Measurements from ENCODE around the gene BDKRB1.
"Not testable (repeated sequence)": the region's sequence is repeated elsewhere in the genome, so short reads cannot be mapped to it uniquely, and the experiment has no call there.

Gene BDKRB1

DNA sequence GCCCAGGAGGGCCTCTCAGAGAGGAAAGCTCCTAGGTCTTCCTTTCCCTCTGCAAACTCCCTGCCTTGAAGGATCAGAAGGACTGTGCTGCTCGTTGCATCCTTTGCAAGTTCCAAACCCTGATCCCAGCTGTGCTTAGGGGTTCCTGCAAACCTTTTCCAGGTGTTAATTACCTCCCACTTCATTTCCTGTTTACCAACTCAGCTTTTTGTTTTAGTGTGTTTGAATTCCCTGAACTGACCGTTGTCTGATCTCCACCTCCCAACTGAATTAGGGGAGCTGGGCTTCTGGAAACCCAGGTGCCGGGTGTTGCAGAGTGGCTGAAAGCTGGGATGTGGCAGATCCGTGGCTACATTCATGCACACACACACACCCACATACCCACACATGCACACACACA is 20.6 kb upstream of the BDKRB1 start:
- DNase-seq: no peak

DNA sequence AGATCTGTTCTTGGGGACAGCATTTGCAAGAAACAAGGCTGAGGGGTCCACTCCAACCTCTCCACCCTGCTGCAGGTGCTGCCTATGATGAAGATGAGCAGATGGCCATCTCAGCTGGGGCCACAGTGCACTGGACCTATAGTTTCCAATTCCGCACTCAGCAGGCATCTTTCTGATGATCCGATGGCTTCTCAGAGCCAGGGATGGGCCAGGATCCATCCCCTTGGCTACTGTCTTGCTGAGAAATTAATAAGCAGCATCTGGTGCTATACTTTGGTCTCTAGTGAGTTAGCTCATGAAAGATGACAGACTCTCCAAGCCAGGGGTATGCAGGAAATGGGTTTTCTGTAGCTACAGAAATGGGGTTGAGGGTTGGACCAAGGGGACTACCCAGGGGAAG is 18.4 kb upstream of the BDKRB1 start:
- no peak for DNase-seq

DNA sequence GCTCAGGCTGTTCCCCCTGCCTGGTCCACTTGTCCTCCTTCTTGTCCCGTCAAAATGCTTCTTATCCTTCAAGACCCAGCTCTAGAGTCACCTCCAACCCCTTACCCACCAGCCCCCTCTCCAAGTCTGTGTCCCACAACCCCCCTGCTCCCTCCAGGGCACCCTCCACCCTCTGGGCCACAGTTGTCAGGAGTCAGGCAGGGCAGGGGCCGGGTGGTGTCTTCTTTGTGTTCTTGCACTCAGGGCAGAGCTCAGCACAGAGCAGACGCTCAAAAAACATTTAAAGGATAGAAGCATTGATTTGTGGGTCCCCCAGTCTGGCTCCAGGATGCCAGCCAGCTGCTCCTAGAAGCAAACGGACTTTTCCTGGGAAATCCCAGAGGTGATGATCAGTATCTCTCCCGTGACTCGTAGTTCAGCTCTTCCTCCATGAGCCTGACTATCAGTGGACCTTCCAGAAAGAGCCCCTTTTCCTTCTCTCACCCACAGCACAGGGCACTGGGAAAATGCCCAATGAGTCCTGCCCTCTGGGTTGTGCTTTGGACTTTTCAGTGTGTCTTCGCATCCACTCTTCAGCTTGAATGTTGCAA is 17.2 kb upstream of the BDKRB1 start:
- DNase-seq: no peak

GRCh38 chr14:96239711-96240141 is 16.3 kb upstream of the BDKRB1 start:
- DNase-seq: no peak

- DNase-seq: no peak
Measured at GRCh38 chr14:96240641-96241040, 15.4 kb upstream of the BDKRB1 start.

GRCh38 chr14:96242126-96242525 is 13.9 kb upstream of the BDKRB1 start:
- DNase-seq: no peak

- no peak for DNase-seq
Measured at GRCh38 chr14:96243785-96244184, 12.2 kb upstream of the BDKRB1 start.

GRCh38 chr14:96245074-96245473 is 10.9 kb upstream of the BDKRB1 start:
- not testable (repeated sequence) for DNase-seq

DNA sequence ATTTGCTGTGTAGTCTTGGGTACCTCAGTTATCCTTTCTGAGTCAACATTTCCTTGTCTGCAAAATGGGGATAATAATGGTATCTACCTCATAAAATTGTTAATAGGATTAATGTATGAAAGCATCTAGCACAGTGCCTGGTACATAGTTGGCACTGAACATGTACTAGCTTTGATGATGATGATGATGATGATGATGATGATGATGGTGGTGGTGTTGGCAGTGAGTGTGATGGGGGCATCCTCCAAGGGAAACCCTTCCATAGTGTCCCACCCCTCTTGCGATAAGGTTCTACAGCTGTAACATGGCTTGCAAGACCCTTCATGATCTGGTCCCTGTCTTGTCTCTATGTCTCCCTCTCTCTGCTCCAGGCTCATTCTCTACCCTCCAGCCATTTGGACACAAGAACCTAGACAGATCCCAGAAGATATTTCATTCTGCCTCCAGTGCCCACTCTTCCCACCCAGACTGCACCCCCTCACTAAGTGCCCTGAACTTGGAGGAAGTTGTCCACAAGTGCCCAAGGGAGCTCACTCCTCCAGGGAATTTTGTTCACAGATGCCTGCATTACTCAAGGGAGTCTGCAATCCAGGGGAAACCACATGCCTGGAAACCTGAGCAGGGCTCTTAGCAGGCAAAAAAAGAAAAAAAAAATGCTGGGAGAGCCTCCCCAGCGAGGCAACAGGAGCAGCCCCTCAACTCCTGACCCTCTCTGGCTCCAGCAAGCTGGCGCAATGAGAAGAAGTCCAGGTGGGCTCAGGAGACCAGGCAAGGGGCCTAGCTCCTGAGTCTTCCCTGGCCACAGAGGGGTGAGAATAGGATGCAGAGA is 10.1 kb upstream of the BDKRB1 start:
- no peak for DNase-seq

GRCh38 chr14:96246539-96246847 is 9.5 kb upstream of the BDKRB1 start:
- DNase-seq: no peak

GRCh38 chr14:96247031-96247430 is 9.0 kb upstream of the BDKRB1 start:
- DNase-seq: no peak

DNA sequence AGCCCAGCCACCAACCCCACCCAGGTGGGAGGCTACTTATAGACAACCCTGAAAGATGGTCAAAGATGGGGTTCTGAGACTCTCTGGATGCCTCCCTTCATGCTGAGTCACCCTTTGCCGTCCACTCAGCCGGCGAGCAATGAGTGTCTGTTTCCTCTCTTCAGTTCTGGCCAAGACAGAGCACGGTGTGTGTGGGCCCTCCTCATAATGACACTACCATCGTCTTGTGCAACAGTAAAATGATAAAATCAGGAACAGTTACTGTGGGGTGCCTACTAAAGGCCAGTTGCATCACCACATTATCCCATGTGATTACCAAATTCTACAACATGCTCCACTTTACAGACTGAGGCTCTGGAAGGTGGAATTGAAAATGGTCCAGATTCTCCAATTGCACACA is 7.0 kb upstream of the BDKRB1 start:
- DNase-seq: no peak

DNA sequence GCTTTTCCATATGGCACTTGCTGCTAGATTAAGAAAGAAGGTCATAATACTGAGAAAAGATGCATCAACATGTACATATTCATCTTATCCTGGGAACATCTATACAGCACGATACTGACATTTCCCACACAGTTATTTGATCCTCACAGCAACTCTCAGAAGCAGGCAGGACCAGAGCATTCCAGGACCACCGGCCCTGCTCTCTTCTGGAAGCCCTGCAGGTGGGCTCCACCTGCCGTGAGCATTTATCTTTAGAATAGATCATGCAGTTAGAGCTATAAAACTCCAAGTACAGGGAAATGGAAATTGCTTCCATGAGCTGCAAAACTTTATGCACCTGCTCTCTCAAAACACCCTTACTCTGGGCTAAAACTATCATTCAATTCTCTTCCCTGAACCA is 5.5 kb upstream of the BDKRB1 start:
- no peak for DNase-seq

- no peak for DNase-seq
Measured at GRCh38 chr14:96251656-96252155, 4.3 kb upstream of the BDKRB1 start.

DNA sequence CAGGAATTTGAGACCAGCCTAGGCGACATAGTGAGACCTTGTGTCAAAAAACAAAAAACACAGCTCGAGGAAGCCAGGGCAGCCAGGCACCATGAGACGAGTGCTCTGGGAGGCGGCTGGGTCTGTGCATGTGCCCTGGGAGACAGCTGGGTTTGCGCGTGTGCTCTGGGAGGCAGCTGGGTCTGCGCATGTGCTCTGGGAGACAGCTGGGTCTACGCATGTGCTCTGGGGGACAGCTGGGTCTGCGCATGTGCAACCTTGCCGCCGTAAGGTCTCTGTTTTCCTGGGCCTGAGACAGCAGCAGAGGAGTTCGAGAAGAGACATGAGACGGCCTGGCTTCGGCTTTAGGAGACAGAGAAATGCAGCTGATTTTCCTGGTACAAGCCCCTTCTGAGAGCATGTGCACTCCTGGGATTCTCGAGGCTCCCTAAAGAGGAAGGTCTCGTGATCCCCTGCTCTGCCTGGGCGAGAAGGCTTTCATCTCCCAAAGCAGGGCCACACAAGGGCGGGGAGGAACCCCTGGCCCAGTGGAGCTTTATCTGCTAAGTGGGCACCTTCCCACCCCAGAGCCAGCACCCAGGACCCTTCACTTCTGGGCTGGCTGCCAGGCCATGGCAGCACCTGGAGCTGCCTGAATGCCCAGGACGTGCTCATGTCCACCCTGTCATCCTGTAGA is 3.5 kb upstream of the BDKRB1 start:
- DNase-seq: no peak

DNA sequence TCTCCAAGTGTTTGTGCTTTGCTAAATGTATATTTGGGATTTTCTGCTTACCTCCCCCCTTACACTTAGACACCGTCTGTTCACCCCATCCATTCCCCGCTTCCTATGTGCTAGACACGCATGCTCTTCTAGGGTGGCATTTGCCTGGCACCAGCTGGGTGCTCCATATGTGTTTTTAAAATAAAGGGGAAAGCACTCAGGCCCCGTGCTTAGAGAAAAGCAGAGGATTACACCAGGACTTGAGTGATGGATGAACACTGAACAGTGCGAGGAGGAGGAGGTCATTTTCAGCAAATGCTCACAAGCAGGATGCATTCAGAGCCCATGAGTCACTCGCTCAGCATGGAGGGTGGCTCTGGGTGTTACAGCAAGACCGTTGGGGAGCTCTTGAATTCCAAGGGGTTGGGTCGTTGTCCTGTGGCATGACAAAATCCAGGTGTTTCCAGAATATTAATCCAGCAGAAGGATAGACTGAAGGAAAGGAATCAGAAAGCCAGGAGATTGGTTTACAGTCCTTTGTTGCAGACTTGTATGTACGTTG is 2.9 kb upstream of the BDKRB1 start:
- DNase-seq: no peak

DNA sequence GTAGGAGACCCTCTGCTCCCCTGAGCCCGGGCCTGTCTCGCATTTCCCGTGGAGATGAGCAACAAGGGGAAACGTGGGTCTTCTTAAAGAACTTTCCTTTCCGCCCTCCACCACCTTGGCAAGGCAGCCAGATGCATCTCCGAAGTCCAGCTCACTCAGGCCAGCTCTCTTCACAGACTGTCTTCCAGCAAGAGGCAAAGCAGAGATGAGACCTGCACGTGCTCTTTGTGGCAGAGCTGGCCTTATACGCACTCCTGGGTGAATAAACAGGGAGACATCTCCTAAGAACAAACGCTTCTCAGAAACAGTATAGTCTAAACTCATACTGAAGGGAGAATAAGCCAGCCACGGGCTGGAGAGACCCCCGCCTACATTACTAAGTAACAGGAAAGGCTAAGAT is 1.3 kb upstream of the BDKRB1 start:
- DNase-seq: no peak

DNA sequence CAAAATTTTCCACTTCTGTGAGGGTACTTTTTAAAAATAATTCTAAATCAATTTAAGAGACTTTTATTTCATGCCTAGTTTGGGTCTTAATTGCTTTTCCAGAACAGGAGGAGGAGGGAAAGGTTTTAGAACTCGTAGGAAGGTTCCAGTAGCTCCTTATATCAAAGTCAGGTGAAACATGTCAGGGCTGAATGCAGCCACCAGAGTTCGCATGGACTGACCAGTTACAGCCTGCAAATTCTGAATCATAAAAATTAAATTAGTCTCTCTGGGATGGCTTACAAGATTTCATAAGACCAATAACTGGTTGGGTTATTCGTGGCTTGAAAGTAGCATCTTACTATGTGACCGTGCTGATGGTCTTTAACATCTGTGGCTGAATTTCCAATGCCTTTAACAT is 397 bp downstream of the BDKRB1 start:
- no peak for DNase-seq

GRCh38 chr14:96257056-96257455 is 1.0 kb downstream of the BDKRB1 start:
- no peak for DNase-seq

GRCh38 chr14:96257900-96258299 is 1.9 kb downstream of the BDKRB1 start:
- DNase-seq: no peak

- DNase-seq: no peak
Measured at GRCh38 chr14:96260341-96260821, 4.4 kb downstream of the BDKRB1 start.

DNA sequence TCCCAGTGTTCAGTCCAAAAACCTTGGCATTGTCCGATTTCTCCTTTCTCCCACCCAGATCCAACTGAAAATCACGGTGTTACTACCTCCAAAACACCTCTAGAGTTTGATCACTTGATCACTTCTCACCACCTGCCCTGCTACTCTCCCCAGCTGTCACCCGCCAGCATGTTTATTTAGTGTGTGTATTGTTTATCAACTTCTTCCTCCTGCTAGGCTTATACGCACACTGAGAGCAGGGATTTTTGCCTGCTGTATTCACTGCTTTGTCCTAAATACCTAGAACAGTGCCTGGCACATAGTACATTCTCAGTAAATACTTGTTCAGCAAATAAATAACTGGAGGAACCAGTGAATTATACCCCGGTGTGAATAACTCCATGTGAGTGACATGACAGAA is 5.0 kb downstream of the BDKRB1 start:
- no peak for DNase-seq

DNA sequence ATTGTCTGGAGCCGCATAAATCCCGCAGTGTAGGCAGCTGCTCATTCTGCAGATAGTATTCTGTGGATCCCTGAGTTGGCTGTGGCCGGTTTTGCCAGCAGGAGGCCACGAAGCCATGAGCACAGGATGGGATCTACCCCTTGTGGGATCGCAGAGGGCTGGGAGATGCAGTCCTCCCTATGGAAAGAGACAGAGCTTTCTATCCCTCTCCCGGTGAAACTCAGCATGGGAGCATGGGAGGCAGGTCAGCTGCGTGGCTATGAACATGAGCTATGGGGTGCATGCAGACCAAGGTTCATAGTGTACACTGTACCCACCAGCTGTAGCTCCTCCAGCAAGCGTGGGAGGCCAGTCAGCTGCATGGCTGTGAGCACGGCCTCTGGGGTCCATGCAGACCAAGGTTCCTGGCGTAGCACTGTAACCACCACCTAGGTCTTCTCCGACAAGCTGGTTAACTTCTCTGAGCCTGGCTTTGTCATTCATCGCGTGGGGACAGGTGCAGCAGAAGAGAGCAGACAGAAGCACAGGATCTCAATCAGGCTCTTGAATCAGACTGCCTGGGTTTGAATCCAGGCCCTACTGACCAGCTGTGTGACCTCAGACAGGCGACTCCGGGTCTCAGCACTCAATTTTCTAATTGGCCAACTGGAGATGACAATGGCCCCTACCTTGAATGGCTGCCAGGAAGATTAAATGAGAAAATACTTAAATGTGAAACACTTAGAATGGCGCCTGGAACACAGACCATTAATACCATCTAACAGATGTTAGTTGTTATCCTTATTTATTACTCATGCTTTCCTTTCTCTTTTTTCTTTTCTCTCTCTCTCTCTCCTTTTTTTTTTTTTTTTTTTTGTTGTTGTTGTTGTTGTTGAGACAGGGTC is 6.0 kb downstream of the BDKRB1 start:
- no peak for DNase-seq
